ENCODE data around the gene MYO5B.

Gene MYO5B

GRCh38 chr18:50143294-50143693 is 51.7 kb downstream of the MYO5B start:
- no peak for DNase-seq

- no peak for DNase-seq
Measured at GRCh38 chr18:50142441-50143120, 52.4 kb downstream of the MYO5B start.

GRCh38 chr18:50138181-50139064 is 56.5 kb downstream of the MYO5B start:
- no peak for DNase-seq

- DNase-seq, result no peak
Measured at GRCh38 chr18:50135903-50136302, 59.0 kb downstream of the MYO5B start.

GRCh38 chr18:50133526-50133925 is 61.4 kb downstream of the MYO5B start:
- DNase-seq, result no peak

- DNase-seq, result no peak
Measured at GRCh38 chr18:50131591-50131990, 63.4 kb downstream of the MYO5B start.

GRCh38 chr18:50128506-50129271 is 66.3 kb downstream of the MYO5B start:
- no peak for DNase-seq

- DNase-seq, result no peak
Measured at GRCh38 chr18:50127516-50128210, 67.3 kb downstream of the MYO5B start.

- no peak for DNase-seq
Measured at GRCh38 chr18:50126471-50126870, 68.5 kb downstream of the MYO5B start.

- DNase-seq, result no peak
Measured at GRCh38 chr18:50125456-50125855, 69.5 kb downstream of the MYO5B start.

- DNase-seq, result no peak
Measured at GRCh38 chr18:50119296-50119695, 75.7 kb downstream of the MYO5B start.

GRCh38 chr18:50117863-50118262 is 77.1 kb downstream of the MYO5B start:
- DNase-seq, result no peak

- DNase-seq, result no peak
Measured at GRCh38 chr18:50115095-50115494, 79.9 kb downstream of the MYO5B start.

- no peak for DNase-seq
Measured at GRCh38 chr18:50114448-50114847, 80.5 kb downstream of the MYO5B start.

- no peak for DNase-seq
Measured at GRCh38 chr18:50113726-50114125, 81.2 kb downstream of the MYO5B start.

- no peak for DNase-seq
Measured at GRCh38 chr18:50111398-50111797, 83.5 kb downstream of the MYO5B start.

- DNase-seq, result no peak
Measured at GRCh38 chr18:50107468-50107977, 87.4 kb downstream of the MYO5B start.

GRCh38 chr18:50105027-50105426 is 89.9 kb downstream of the MYO5B start:
- DNase-seq, result no peak

- no peak for DNase-seq
Measured at GRCh38 chr18:50104421-50104820, 90.5 kb downstream of the MYO5B start.

GRCh38 chr18:50099725-50100407 is 95.1 kb downstream of the MYO5B start:
- DNase-seq, result no peak

GRCh38 chr18:50097702-50098101 is 97.2 kb downstream of the MYO5B start:
- DNase-seq, result no peak

Data from Kasumi-1 (cell line).